ENCODE measurements around the gene ASXL2.

ASXL2 gene

DNA sequence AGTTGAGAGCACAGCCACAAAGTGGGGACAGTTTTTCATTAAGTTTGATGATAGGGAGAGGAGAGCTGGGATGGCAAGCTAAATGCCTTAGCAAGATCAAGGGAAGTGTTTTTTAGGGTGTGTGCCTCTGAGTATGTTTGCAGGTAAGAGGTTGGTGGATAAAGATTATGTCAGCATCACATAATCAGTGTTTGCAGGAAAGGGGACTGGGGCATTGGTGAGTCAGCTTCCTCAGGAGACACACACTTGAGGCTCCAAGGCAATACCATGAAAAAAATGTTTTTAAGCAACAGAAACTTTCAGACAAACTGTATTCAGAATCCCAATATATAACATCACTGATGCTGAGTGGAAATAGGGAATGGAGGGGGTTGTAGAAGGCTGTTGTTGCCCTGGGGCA lies 179.5 kb downstream of the ASXL2 start:
- TF ChIP-seq, protein P1, sequence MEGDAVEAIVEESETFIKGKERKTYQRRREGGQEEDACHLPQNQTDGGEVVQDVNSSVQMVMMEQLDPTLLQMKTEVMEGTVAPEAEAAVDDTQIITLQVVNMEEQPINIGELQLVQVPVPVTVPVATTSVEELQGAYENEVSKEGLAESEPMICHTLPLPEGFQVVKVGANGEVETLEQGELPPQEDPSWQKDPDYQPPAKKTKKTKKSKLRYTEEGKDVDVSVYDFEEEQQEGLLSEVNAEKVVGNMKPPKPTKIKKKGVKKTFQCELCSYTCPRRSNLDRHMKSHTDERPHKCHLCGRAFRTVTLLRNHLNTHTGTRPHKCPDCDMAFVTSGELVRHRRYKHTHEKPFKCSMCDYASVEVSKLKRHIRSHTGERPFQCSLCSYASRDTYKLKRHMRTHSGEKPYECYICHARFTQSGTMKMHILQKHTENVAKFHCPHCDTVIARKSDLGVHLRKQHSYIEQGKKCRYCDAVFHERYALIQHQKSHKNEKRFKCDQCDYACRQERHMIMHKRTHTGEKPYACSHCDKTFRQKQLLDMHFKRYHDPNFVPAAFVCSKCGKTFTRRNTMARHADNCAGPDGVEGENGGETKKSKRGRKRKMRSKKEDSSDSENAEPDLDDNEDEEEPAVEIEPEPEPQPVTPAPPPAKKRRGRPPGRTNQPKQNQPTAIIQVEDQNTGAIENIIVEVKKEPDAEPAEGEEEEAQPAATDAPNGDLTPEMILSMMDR (IDR thresholded peaks at IDR 0.05; ENCODE audit: extremely low read depth, insufficient read depth, missing control alignments) = no peak
- in situ Hi-C loops (cut with MboI; ENCODE audit: low pct_unique_long_range_greater_than_20kb, low sequenced_read_pairs, unreplicated experiment) = no loop called here
- DNase-seq (ENCODE audit: low spot score) = no peak

DNA sequence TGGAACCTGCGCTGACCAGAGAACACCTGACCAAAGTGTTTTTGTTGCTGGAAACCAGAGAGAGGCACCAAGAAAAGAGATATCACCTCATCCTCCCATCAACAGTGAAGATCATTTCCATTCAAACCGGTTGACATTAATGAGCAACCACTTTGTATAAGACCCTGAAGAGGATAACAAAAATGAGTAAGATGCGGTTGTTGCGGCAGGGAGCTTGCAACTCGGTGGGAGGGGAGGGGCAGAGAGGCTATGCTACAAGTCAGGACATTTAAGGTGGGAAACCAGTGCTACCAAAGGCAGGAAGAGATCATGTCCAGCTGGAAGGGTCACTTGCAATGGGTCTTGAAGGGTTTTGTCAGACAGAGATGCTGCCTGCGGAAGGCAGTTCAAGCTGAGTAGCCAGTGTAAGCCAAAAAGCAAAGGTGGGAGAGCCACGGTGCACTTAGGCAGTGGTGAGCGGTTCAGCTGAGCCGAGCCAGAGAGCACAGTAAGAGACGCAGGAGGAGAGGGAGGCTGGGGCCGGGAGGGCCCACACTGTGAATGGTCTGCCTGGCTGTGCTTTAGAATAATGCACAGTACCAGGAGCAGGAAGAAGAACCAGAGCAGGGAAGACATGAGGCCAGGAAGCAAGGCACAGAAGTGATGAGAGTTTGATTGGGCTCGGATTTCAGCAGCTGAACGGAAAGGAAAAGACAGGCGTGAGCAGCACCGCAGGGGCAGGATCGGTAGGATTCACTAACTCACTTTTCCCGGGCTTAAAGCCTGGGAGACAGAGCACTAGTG lies 180.5 kb downstream of the ASXL2 start:
- in situ Hi-C loops (cut with MboI; ENCODE audit: low pct_unique_long_range_greater_than_20kb, low sequenced_read_pairs, unreplicated experiment) = no loop called here
- DNase-seq (ENCODE audit: low spot score) = no peak
- TF ChIP-seq, protein P1 (IDR thresholded peaks at IDR 0.05; ENCODE audit: extremely low read depth, insufficient read depth, missing control alignments) = no peak

DNA sequence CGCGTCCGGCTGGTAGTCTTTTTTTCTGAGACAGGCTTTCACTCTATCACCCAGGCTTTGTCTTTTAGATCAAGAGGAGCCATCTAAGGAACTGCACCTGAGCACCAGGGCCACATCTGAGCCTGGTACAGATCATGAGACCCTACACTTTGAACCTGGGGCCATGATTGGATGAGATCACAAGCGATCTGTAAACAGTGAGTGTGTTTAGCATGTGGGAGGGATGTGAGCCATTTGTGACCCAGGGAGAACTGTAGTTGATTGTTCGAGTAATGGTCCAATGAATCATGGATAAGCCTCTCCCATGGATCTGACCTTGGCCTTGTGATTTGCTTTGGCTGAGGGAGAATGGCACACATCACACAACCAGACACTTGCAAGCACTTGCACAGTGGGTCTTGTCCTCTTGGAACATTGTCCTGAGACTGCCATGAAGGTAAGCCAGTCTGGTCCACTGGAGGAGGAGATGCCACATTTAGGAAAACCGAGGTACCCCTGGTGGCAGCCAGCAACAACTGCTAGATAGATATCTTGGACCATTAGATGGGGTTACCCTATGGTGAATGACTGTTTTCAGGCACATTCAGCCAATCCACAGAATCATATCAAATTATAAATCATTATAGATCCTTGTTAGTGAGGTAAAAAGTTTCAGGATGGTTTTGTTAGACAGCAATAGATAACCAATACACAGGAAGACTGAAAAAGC lies 185.4 kb downstream of the ASXL2 start:
- no peak for DNase-seq (ENCODE audit: low spot score)
- in situ Hi-C loops (cut with MboI; ENCODE audit: low pct_unique_long_range_greater_than_20kb, low sequenced_read_pairs, unreplicated experiment) = no loop called here
- TF ChIP-seq, protein P1 (IDR thresholded peaks at IDR 0.05; ENCODE audit: extremely low read depth, insufficient read depth, missing control alignments) = no peak

DNA sequence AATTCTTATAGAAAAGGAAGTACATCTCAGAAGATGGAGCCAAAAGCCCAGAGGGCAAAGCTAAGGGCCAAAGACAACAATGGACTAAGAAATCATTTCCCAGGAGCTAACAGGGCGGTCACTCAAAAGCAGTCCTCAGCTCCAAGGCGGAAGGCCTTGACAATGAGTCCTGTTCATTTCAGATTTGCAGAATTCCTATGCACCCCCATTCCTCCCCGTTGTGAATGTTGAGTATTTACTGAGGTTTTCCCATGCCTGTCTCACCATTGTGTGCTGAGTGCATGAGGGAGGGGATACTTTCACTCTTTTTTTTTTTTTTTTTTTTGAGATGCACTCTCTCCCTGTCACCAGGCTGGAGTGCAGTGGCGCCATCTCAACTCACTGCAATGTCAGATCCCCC lies 186.1 kb downstream of the ASXL2 start:
- TF ChIP-seq, protein P1 (IDR thresholded peaks at IDR 0.05; ENCODE audit: extremely low read depth, insufficient read depth, missing control alignments) = no peak
- in situ Hi-C loops (cut with MboI; ENCODE audit: low pct_unique_long_range_greater_than_20kb, low sequenced_read_pairs, unreplicated experiment) = no loop called here
- DNase-seq (ENCODE audit: low spot score) = no peak

DNA sequence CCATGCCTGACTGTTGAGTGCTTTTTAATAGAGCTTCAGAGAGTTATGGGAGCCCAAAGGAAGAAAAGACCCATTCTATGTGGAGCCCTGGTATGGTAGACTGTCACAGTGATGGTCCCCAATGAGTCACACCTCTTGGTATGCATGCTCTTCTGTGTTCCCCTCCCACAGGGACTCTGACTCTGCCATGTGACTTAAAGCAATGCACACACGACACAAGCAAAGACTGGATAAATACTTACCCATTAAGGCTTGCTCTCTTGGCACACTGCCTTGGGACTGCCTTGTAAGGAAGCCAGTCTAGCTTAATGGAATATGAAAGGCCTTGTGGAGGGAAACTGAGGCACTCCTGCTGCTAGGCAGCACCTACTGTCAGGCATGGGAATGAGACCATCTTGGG lies 188.2 kb downstream of the ASXL2 start:
- no peak for DNase-seq (ENCODE audit: low spot score)
- TF ChIP-seq, protein P1 (IDR thresholded peaks at IDR 0.05; ENCODE audit: extremely low read depth, insufficient read depth, missing control alignments) = no peak

DNA sequence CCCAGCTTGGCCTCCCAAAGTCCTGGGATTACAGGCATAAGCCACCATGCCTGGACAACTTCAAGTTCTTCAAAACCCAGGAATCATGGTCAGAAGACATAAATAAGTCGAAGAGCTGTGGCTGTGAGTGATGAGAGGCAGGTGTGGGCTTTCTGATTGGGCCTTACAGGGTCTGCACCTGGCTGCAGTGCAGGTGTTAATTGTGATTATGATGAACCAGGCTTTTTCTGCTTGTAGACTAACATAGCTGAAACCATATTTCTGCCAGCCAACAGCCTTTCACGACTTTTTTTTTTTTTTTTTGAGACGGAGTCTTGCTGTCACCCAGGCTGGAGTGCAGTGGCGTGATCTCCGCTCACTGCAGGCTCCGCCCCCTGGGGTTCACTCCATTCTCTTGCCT lies 190.1 kb downstream of the ASXL2 start:
- no peak for DNase-seq (ENCODE audit: low spot score)
- in situ Hi-C loops (cut with MboI; ENCODE audit: low pct_unique_long_range_greater_than_20kb, low sequenced_read_pairs, unreplicated experiment) = no loop called here
- TF ChIP-seq, protein P1 (IDR thresholded peaks at IDR 0.05; ENCODE audit: extremely low read depth, insufficient read depth, missing control alignments) = no peak

More for the DNA sequence above, 188.2 kb downstream of the ASXL2 start:
- in situ Hi-C loops (cut with MboI; ENCODE audit: low pct_unique_long_range_greater_than_20kb, low sequenced_read_pairs, unreplicated experiment) = no loop called here
